ENCODE data around the gene IQSEC1.

The IQSEC1 gene

GRCh38 chr3:12941495-12942023 is 131.7 kb downstream of the IQSEC1 start:
- DNase-seq (ENCODE audit: low read depth in 1 of 2, low spot score in 1 of 2) = no peak

GRCh38 chr3:12940854-12941253 is 132.4 kb downstream of the IQSEC1 start:
- DNase-seq (ENCODE audit: low read depth in 1 of 2, low spot score in 1 of 2) = no peak

GRCh38 chr3:12939137-12939536 is 134.1 kb downstream of the IQSEC1 start:
- no peak for DNase-seq (ENCODE audit: low read depth in 1 of 2, low spot score in 1 of 2)

GRCh38 chr3:12938258-12938711 is 134.9 kb downstream of the IQSEC1 start:
- no peak for DNase-seq (ENCODE audit: low read depth in 1 of 2, low spot score in 1 of 2)

- no peak for DNase-seq (ENCODE audit: low read depth in 1 of 2, low spot score in 1 of 2)
These were observed 137.1 kb downstream of the IQSEC1 start for GRCh38 chr3:12935861-12936830.

DNA sequence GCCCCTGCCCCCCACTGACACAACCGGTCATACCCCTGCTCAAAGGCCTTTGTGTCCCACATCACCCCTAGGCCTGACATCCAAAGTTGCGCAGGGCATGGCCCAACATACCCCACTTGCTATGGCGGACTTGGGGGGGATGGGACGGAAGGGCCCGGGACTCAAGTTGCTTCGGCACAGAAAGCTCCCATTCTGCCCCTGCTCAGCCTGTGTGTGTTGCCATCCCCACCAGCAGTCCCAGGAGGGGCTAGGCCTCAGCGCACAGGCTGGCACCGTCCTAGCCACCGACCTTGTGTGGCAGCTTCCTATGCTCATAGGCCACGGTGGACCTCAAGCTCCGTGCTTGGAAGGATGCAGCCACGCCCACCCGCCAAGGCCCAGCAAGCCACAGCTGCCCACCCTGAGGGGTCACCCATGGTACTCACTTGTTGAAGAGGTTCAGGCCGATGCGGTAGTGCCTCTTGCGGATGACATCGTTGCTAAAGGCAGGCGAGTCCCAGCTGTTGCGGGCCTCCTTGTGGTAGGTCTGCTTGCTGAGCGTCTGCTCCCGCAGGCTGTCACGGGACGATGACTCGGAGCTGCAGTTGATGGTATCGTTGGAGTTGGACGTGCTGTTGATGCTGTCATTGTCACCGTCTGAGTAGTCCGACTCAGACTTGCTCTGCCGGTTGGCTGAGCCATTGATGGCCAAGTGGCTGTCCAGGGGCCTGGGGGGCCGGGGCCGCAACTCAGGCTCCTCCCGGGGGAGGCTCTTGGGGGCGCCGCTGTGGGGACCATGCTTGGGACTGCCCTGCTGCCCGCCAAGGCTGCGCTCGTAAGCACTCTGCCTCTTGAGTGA is 138.0 kb downstream of the IQSEC1 start:
- no peak for DNase-seq (ENCODE audit: low read depth in 1 of 2, low spot score in 1 of 2)

DNA sequence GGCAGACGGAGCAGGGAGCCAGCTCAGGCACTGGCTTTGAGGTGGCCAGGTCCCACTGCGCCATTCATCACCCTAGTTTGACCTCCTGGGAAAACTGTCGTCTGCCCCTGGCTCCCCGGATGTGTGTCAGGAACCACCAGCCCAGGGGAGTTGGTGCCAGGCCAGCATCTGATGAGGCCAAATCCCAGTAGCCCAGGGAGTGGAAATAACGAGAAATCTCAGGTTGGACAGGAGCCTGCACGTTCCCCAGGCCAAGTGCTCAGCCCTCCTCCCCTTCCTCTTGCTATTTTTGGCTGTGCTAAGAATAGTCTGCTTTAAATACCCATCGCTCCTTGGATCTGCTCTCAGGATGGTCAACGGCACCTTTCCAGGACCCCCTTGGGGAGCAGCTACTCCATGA is 138.8 kb downstream of the IQSEC1 start:
- DNase-seq (ENCODE audit: low read depth in 1 of 2, low spot score in 1 of 2) = no peak

DNA sequence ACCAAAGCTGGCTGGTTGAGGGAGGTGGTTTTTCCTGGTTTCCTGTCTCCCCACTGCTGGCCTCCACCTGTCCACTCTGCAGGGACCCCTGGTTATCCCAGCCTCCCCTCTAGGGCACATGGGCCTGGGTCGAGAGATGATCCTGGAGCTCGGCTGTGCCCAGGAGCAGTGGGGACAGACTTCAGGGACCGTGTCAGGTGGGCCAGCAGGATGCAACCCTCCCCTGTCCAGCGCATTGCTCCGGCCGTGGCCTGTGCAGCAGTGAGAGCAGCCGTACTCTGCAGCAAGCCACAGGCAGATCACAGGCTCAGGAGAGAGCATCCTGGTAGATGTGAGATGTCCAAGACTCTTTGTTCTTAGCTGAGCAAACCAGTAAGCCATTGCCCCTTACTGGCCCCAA is 139.3 kb downstream of the IQSEC1 start:
- no peak for DNase-seq (ENCODE audit: low read depth in 1 of 2, low spot score in 1 of 2)

GRCh38 chr3:12932754-12933153 is 140.5 kb downstream of the IQSEC1 start:
- DNase-seq (ENCODE audit: low read depth in 1 of 2, low spot score in 1 of 2) = no peak

- DNase-seq (ENCODE audit: low read depth in 1 of 2, low spot score in 1 of 2) = no peak
These were observed 140.9 kb downstream of the IQSEC1 start for GRCh38 chr3:12932347-12932746.

GRCh38 chr3:12931273-12931905 is 141.8 kb downstream of the IQSEC1 start:
- no peak for DNase-seq (ENCODE audit: low read depth in 1 of 2, low spot score in 1 of 2)

GRCh38 chr3:12929801-12930200 is 143.4 kb downstream of the IQSEC1 start:
- DNase-seq (ENCODE audit: low read depth in 1 of 2, low spot score in 1 of 2) = no peak

DNA sequence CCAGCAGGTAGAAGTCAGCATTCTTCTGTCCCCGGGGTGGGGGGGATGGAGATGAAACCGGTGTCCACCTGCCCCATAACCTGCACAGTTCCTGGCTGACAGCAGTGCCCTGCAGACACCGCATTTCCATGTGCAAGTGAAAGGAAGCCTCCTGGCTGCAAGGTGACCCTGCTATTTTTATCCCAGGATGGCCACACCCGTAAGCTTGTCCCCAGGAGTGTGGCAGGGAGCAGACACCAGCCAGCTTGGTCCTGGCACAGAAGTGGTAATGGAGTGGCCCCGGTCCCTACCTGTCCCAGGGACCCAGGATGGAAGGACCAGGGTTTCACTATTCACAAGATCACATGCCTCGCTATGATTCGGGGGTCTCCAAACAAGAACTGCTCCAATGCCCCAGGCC is 146.6 kb downstream of the IQSEC1 start:
- no peak for DNase-seq (ENCODE audit: low read depth in 1 of 2, low spot score in 1 of 2)

DNA sequence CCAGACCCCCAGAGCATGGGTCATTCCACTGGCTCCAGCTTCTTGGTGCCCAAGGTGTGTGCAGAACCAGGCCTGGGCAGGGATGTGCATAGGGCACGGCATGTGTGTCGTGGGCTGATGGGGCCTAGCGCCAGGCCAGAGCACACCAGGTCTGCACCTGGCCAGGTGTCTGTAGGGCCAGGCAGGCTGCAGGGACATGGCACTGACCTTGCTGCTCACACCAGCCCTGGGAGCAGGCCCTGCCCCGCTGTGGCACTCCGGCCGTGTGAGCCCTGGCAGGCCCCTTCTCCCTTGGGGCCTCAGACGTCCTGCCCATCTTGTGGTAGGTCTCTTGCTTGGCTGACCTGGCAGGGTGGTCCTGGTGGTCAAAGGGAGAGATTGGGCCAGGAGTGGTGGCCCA is 147.6 kb downstream of the IQSEC1 start:
- no peak for DNase-seq (ENCODE audit: low read depth in 1 of 2, low spot score in 1 of 2)

- no peak for DNase-seq (ENCODE audit: low read depth in 1 of 2, low spot score in 1 of 2)
These were observed 148.8 kb downstream of the IQSEC1 start for GRCh38 chr3:12924437-12924836.

- no peak for DNase-seq (ENCODE audit: low read depth in 1 of 2, low spot score in 1 of 2)
These were observed 150.3 kb downstream of the IQSEC1 start for GRCh38 chr3:12922881-12923431.

DNA sequence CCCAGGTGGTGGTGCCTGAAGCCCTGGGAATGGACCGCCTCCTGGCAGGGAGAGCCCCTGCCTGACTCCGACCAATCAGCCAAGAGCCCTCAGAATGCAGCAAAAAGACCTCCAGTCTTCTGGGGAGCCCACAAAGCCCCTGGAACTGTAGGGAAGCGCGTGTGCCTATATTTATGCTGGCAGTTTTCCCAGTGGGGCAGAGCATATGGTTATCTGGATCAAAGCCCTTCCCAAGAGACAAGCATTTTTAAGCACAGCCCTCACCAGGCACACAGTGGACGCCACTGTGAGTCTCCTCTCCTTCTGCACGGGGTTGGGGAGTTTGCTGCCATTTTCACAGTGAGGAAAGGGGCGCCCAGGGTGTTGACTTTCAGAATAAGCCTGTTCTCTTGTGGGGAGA is 150.9 kb downstream of the IQSEC1 start:
- DNase-seq (ENCODE audit: low read depth in 1 of 2, low spot score in 1 of 2) = no peak

DNA sequence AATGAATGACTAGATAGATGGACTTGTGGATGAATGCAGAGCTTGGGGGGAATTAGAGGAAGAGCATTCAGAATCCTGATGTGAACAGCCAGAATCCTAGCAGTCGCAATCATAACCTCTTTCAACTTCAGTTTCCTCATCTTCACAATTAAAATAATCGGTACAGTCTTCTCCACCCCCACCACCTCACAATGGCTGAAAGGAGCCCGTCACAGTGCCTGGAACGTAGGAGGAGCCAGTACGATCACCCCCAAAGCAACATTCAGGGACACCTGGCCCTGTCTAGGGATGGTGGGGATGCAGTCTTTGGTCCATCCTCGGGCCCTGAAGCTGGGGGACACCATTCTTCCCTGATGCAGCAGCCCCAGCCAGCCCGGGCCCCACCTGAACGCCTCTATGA is 151.5 kb downstream of the IQSEC1 start:
- DNase-seq (ENCODE audit: low read depth in 1 of 2, low spot score in 1 of 2) = no peak

GRCh38 chr3:12920967-12921366 is 152.3 kb downstream of the IQSEC1 start:
- DNase-seq (ENCODE audit: low read depth in 1 of 2, low spot score in 1 of 2) = no peak

DNA sequence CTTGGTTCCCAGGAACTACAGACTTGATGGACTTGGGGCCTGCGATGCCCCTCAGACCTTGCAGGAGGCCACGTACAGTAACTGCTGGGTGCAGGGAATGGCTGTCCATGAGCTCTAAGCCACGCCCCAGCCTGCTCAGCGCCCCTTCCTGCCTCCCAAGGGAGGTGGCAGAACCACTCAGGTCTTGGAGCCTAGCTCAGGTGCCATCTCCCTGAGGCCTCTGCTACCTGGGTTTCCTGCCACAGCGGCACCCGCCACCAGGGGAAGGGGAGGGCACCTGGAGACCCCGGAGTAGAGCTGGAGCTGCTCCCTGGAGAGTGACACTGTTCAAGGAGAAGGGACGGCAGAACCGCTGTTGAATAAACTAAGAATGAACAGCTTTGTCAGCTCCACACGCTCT is 154.0 kb downstream of the IQSEC1 start:
- DNase-seq (ENCODE audit: low read depth in 1 of 2, low spot score in 1 of 2) = no peak

- DNase-seq (ENCODE audit: low read depth in 1 of 2, low spot score in 1 of 2) = no peak
These were observed 155.0 kb downstream of the IQSEC1 start for GRCh38 chr3:12918231-12918630.
